ENCODE results near the gene YPEL5. TPM values are rescaled to one million over a fixed set of nuclear protein-coding genes. Genes with fewer than 3 reads are reported as not detected.
"Not testable (repeated sequence)": the region's sequence is repeated elsewhere in the genome, so short reads cannot be mapped to it uniquely, and the experiment has no call there.

YPEL5 gene
- polyA plus RNA-seq, 1 donor (not counting 4 experiments of a cell fraction or from before 2014, with no cell fraction given) = 126 TPM

DNA sequence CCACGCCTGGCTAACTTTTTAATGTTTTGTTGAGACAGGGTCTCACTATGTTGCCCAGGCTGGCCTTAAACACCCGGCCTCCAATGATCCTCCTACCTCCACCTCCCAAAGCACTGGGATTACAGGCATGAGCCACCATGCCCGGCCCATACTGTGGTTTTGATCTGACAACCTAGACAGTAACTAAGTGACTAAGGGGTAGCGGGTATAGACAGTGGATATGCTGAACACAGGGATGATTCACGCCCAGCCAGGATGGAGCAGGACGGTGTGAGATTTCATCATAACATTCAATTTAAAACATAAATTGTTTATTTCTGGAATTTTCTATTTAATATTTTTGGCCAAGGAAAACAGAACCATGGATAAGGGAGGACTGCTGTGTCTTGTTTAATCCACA lies 36.0 kb upstream of the YPEL5 start:
- dilution Hi-C loops (cut with MboI; ENCODE audit: extremely low pct_ligation_motif_present, low sequenced_read_pairs) = no loop called here

DNA sequence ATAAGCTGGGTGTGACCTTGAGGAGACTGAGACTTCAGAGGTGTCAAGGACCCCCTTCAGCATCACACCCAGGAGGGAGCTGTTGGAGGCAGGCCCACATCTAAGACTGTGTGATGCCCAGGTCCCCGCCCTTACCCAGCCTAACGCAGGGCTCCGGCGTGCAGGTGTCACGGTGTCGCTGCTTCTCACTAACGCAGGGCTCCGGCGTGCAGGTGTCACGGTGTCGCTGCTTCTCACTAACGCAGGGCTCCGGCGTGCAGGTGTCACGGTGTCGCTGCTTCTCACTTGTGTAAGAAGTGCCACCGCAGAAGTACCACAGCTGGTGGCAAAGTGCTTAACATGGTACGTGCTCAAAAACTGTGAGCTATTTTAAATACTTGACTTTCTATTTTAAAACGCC lies 35.6 kb upstream of the YPEL5 start:
- H3K79me2 ChIP-seq (ENCODE audit: control insufficient read depth, insufficient read depth, low read length); H3K36me3 ChIP-seq (ENCODE audit: control insufficient read depth in 2 of 2, extremely low read depth in 1 of 2, insufficient read depth in 2 of 2, low read length in 2 of 2); H3K4me3 ChIP-seq (ENCODE audit: control insufficient read depth in 2 of 3, extremely low read depth in 1 of 3, insufficient read depth in 2 of 3, low read depth in 1 of 3, low read length in 3 of 3); H3K9ac ChIP-seq (ENCODE audit: control insufficient read depth, extremely low read depth, insufficient read depth, low read length); H3K27ac ChIP-seq (ENCODE audit: control insufficient read depth, insufficient read depth, low read length); H3K9me3 ChIP-seq (ENCODE audit: control insufficient read depth, low read depth, low read length); H3K4me2 ChIP-seq (ENCODE audit: control insufficient read depth, extremely low read depth, insufficient read depth, low read depth, low read length); DNase-seq (ENCODE audit: low read depth, low spot score); FAIRE-seq; H2AFZ ChIP-seq (ENCODE audit: control insufficient read depth, low read length); H3K27me3 ChIP-seq (ENCODE audit: control insufficient read depth, extremely low read depth, insufficient read depth, low read length); dilution Hi-C loops (cut with MboI; ENCODE audit: extremely low pct_ligation_motif_present, low sequenced_read_pairs); H3K4me1 ChIP-seq (ENCODE audit: control insufficient read depth, extremely low read depth, insufficient read depth, low read length); H3K9me1 ChIP-seq (ENCODE audit: control insufficient read depth, extremely low read depth, insufficient read depth, low read length); H4K20me1 ChIP-seq (ENCODE audit: control insufficient read depth, extremely low read depth, insufficient read depth, low read length): not testable (repeated sequence)

More for the DNA sequence above, 36.0 kb upstream of the YPEL5 start:
- FAIRE-seq = no peak
- Histone ChIP-seq H3K4me3 (ENCODE audit: control insufficient read depth in 2 of 3, extremely low read depth in 1 of 3, insufficient read depth in 2 of 3, low read depth in 1 of 3, low read length in 3 of 3) (no peak overlapping the region), H3K79me2 (ENCODE audit: control insufficient read depth, insufficient read depth, low read length) (no peaks in the 10 kb centered on the region), H3K9me3 (ENCODE audit: control insufficient read depth, low read depth, low read length) (no peaks in the 10 kb centered on the region), H2AFZ (ENCODE audit: control insufficient read depth, low read length) (no peak overlapping the region), H3K27me3 (ENCODE audit: control insufficient read depth, extremely low read depth, insufficient read depth, low read length) (no peaks in the 10 kb centered on the region), H3K4me2 (ENCODE audit: control insufficient read depth, extremely low read depth, insufficient read depth, low read depth, low read length) (no peak overlapping the region), H4K20me1 (ENCODE audit: control insufficient read depth, extremely low read depth, insufficient read depth, low read length) (no peaks in the 10 kb centered on the region), H3K36me3 (ENCODE audit: control insufficient read depth in 2 of 2, extremely low read depth in 1 of 2, insufficient read depth in 2 of 2, low read length in 2 of 2) (no peaks in the 10 kb centered on the region), H3K9me1 (ENCODE audit: control insufficient read depth, extremely low read depth, insufficient read depth, low read length) (no peaks in the 10 kb centered on the region), H3K27ac (ENCODE audit: control insufficient read depth, insufficient read depth, low read length) (no peak overlapping the region), H3K9ac (ENCODE audit: control insufficient read depth, extremely low read depth, insufficient read depth, low read length) (no peak overlapping the region), H3K4me1 (ENCODE audit: control insufficient read depth, extremely low read depth, insufficient read depth, low read length) (peaks cover 7% of the 10 kb centered on the region)
- no peak for TF ChIP-seq EZH2 (IDR thresholded peaks at IDR 0.05; ENCODE audit: low read length)
- TF ChIP-seq, protein P1, sequence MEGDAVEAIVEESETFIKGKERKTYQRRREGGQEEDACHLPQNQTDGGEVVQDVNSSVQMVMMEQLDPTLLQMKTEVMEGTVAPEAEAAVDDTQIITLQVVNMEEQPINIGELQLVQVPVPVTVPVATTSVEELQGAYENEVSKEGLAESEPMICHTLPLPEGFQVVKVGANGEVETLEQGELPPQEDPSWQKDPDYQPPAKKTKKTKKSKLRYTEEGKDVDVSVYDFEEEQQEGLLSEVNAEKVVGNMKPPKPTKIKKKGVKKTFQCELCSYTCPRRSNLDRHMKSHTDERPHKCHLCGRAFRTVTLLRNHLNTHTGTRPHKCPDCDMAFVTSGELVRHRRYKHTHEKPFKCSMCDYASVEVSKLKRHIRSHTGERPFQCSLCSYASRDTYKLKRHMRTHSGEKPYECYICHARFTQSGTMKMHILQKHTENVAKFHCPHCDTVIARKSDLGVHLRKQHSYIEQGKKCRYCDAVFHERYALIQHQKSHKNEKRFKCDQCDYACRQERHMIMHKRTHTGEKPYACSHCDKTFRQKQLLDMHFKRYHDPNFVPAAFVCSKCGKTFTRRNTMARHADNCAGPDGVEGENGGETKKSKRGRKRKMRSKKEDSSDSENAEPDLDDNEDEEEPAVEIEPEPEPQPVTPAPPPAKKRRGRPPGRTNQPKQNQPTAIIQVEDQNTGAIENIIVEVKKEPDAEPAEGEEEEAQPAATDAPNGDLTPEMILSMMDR (optimal IDR thresholded peaks at IDR 0.05 in 1 of 3, IDR thresholded peaks at IDR 0.05 in 1 of 3, conservative IDR thresholded peaks at IDR 0.05 in 1 of 3; ENCODE audit: extremely low read depth in 1 of 3, insufficient read depth in 2 of 3, low read length in 3 of 3) = no peak
- no peak for DNase-seq (ENCODE audit: low read depth, low spot score)

GRCh38 chr2:30112561-30112960 lies 34.2 kb upstream of the YPEL5 start:
- Histone ChIP-seq H3K9me3 (ENCODE audit: control insufficient read depth, low read depth, low read length) (no peaks in the 10 kb centered on the region), H3K4me3 (ENCODE audit: control insufficient read depth in 2 of 3, extremely low read depth in 1 of 3, insufficient read depth in 2 of 3, low read depth in 1 of 3, low read length in 3 of 3) (no peak overlapping the region), H3K27ac (ENCODE audit: control insufficient read depth, insufficient read depth, low read length) (no peak overlapping the region), H3K27me3 (ENCODE audit: control insufficient read depth, extremely low read depth, insufficient read depth, low read length) (no peaks in the 10 kb centered on the region), H3K4me2 (ENCODE audit: control insufficient read depth, extremely low read depth, insufficient read depth, low read depth, low read length) (no peak overlapping the region), H3K9ac (ENCODE audit: control insufficient read depth, extremely low read depth, insufficient read depth, low read length) (no peak overlapping the region), H4K20me1 (ENCODE audit: control insufficient read depth, extremely low read depth, insufficient read depth, low read length) (no peaks in the 10 kb centered on the region), H3K9me1 (ENCODE audit: control insufficient read depth, extremely low read depth, insufficient read depth, low read length) (no peaks in the 10 kb centered on the region), H3K4me1 (ENCODE audit: control insufficient read depth, extremely low read depth, insufficient read depth, low read length) (peaks cover 7% of the 10 kb centered on the region), H2AFZ (ENCODE audit: control insufficient read depth, low read length) (no peak overlapping the region), H3K36me3 (ENCODE audit: control insufficient read depth in 2 of 2, extremely low read depth in 1 of 2, insufficient read depth in 2 of 2, low read length in 2 of 2) (no peaks in the 10 kb centered on the region), H3K79me2 (ENCODE audit: control insufficient read depth, insufficient read depth, low read length) (no peaks in the 10 kb centered on the region)
- TF ChIP-seq, protein P1 (optimal IDR thresholded peaks at IDR 0.05 in 1 of 3, IDR thresholded peaks at IDR 0.05 in 1 of 3, conservative IDR thresholded peaks at IDR 0.05 in 1 of 3; ENCODE audit: extremely low read depth in 1 of 3, insufficient read depth in 2 of 3, low read length in 3 of 3) = no peak
- no peak for TF ChIP-seq EZH2 (IDR thresholded peaks at IDR 0.05; ENCODE audit: low read length)
- dilution Hi-C loops (cut with MboI; ENCODE audit: extremely low pct_ligation_motif_present, low sequenced_read_pairs) = no loop called here
- FAIRE-seq (no peak), DNase-seq (ENCODE audit: low read depth, low spot score) (no peak)

All from keratinocyte (primary cell).